ENCODE data around the gene RAPGEF6. TPM values are rescaled to one million over a fixed set of nuclear protein-coding genes. Genes with fewer than 3 reads are reported as not detected.

The RAPGEF6 gene
- polyA plus RNA-seq, 6 donors from 2014 or later, result 15.3 to 28.3 (median 23.3) TPM

DNA sequence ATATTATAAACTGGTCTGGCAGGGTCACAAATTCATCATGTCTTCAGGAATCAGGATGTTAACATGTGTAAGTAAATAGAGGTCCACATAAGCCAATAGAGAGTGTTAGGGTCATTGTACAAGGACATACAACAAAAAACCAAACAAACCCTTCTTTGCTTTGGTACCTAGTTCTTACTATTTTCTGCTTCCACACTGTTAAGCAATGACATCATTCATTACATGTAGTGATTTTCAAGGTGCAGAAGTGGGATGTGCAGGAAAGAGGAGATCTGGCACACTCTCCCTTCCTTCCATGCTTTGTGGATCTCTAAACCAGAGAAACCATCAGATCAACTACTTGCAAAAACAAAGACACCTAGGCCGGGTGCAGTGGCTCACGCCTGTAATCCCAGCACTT, 184.1 kb downstream of the RAPGEF6 start:
- peaks cover 0 to 8% (median 6%) of the 10 kb centered on the region in 3 donors for H3K4me1 Mint-ChIP-seq
- H3K9me3 Mint-ChIP-seq, result no peaks in the 10 kb centered on the region
- no peak overlapping the region for H3K4me3 Mint-ChIP-seq
- ATAC-seq (ENCODE audit: low read depth in 2 of 2) (no peak), DNase-seq (no peak)
- H3K27me3 Mint-ChIP-seq, result no peaks in the 10 kb centered on the region
- H3K27ac Mint-ChIP-seq, result peak overlapping the region in 1 of 6 donors; percentile 39
- peaks cover 18 to 36% of the 10 kb centered on the region in 2 donors for H3K36me3 Mint-ChIP-seq

DNA sequence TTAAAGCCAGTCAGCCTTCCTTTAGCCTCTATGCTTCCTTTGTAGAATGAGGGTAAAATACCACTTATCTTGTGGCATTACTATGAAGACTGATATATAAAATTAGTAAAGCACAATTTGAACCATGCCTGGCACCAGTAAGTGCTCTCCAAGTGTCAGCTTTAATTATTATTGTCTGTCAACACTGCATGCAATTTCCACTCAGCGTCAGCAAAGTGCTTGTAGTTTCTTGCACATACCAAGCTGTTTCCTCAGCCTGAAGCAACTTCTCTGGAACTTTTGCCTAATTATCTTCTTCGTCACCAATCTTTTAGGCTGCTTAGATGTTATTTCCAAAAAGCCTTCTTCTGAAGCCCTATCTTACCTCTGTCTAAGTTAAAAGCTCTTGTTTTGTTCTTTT, 193.8 kb downstream of the RAPGEF6 start:
- ATAC-seq (ENCODE audit: low read depth in 2 of 2) (no peak), DNase-seq (no peak)
- no peaks in the 10 kb centered on the region for H3K9me3 Mint-ChIP-seq
- peaks cover 0 to 8% (median 0%) of the 10 kb centered on the region in 3 donors for H3K4me1 Mint-ChIP-seq
- no peak overlapping the region for H3K27ac Mint-ChIP-seq
- H3K4me3 Mint-ChIP-seq, result no peak overlapping the region
- H3K27me3 Mint-ChIP-seq, result no peaks in the 10 kb centered on the region
- H3K36me3 Mint-ChIP-seq, result peaks cover 17 to 40% of the 10 kb centered on the region in 2 donors

DNA sequence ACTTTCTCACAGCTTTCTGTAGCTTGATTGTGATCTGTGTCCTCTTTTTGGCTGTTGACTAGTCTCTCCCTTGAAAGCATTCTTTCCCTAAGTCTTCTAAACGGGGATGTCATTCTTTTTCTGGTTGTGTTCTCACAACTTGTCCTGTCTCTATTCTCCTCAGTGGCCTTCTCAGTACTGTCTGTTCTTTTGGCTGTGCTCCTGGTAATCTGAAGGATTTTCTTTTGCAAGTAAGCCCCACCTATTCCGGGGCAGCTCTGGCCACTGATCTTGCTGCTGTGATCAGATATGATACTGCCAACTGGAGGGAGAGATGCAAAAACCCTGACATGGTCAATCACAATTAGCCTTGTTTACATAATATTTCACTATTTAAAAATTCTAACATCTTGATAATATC, 198.9 kb downstream of the RAPGEF6 start:
- H3K9me3 Mint-ChIP-seq, result no peaks in the 10 kb centered on the region
- no peak overlapping the region for H3K4me3 Mint-ChIP-seq
- H3K27me3 Mint-ChIP-seq, result no peaks in the 10 kb centered on the region
- peaks cover 30 to 36% of the 10 kb centered on the region in 2 donors for H3K36me3 Mint-ChIP-seq
- peak overlapping the region in 4 of 6 donors; percentile 7 to 85 (median 36) for H3K27ac Mint-ChIP-seq
- no peak for ATAC-seq (ENCODE audit: low read depth in 2 of 2)
- H3K4me1 Mint-ChIP-seq, result peaks cover 0 to 4% (median 0%) of the 10 kb centered on the region in 3 donors
- DNase-seq, result no peak

DNA sequence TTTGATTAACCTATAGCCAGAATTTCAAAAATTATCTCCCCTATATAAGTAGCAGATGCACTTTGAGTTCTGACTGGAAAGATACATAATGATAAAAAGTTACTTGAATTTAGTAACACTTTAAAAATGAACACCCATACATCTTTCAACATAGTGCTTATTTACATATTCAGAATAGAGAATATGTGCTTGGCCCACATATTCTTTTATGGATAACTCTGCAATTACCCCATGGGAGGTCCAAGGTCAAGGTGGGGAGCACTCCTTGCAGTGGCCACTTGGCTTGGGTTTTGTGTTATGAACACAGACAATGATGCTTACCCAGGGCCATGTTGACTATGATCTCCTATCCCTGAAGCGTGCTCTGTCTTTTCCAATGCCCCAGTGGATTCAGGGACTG, 201.9 kb downstream of the RAPGEF6 start:
- H3K36me3 Mint-ChIP-seq, result peaks cover 22 to 32% of the 10 kb centered on the region in 2 donors
- peak overlapping the region in 3 of 6 donors; percentile 31 to 67 (median 44) for H3K27ac Mint-ChIP-seq
- H3K27me3 Mint-ChIP-seq, result no peaks in the 10 kb centered on the region
- DNase-seq (no peak), ATAC-seq (ENCODE audit: low read depth in 2 of 2) (no peak)
- no peaks in the 10 kb centered on the region for H3K9me3 Mint-ChIP-seq
- H3K4me3 Mint-ChIP-seq, result no peak overlapping the region
- H3K4me1 Mint-ChIP-seq, result no peaks in the 10 kb centered on the region

DNA sequence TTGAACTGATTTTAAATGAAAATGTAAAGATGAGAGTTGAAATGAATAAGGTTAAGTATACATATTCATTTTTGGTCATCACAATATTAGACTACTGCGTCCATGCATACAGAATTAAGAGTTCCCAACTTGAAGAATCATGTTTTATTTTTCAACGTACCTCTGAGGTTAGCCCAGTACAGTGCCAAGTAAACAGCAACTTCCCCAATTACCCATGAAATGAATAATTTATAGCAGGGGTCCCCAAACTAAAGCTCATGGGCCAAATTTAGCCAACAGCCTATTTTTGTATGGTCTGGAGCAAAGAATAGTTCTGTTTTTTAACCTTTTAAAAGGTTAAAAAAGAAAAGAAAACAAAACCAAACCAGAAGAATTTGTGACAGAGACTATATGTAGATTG, 203.2 kb downstream of the RAPGEF6 start:
- no peak overlapping the region for H3K4me3 Mint-ChIP-seq
- DNase-seq, result no peak
- H3K9me3 Mint-ChIP-seq, result no peaks in the 10 kb centered on the region
- ATAC-seq (ENCODE audit: low read depth in 2 of 2), result no peak
- no peaks in the 10 kb centered on the region for H3K27me3 Mint-ChIP-seq
- H3K27ac Mint-ChIP-seq, result no peak overlapping the region
- peaks cover 22 to 37% of the 10 kb centered on the region in 2 donors for H3K36me3 Mint-ChIP-seq
- no peaks in the 10 kb centered on the region for H3K4me1 Mint-ChIP-seq

- ATAC-seq (ENCODE audit: low read depth in 2 of 2), result no peak
- Mint-ChIP-seq H3K27ac (peak overlapping the region in 2 of 6 donors; percentile 30 to 52), H3K4me3 (no peak overlapping the region), H3K27me3 (no peaks in the 10 kb centered on the region), H3K36me3 (peaks cover 15 to 36% of the 10 kb centered on the region in 2 donors), H3K4me1 (no peaks in the 10 kb centered on the region), H3K9me3 (no peaks in the 10 kb centered on the region)
- no peak for DNase-seq
Observed at GRCh38 chr5:131430794-131431193, 204.2 kb downstream of the RAPGEF6 start.

DNA sequence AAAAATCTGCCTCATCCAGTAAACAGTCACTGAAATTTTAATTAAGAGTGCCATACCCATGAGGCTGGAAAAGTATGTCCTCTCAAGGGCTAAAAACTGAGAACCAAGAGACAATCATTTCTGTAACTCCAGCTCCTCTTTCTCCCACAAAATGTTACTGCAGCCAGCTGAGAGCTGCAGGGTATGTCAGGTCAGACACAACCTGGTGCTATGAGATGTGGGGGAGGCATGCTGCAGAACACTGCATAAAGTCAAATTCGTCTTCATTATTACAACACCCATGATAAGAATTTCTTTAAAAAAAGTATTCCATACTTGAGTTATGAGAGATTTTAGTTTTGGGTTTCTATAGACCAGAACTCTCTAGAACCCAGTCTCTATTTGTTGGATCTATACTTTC, 209.0 kb downstream of the RAPGEF6 start:
- Mint-ChIP-seq H3K4me1 (no peaks in the 10 kb centered on the region), H3K4me3 (no peak overlapping the region), H3K9me3 (no peaks in the 10 kb centered on the region), H3K27ac (peak overlapping the region in 2 of 6 donors; percentile 47 to 86), H3K27me3 (no peaks in the 10 kb centered on the region), H3K36me3 (peaks cover 0 to 27% of the 10 kb centered on the region in 2 donors)
- DNase-seq, result no peak
- no peak for ATAC-seq (ENCODE audit: low read depth in 2 of 2)

DNA sequence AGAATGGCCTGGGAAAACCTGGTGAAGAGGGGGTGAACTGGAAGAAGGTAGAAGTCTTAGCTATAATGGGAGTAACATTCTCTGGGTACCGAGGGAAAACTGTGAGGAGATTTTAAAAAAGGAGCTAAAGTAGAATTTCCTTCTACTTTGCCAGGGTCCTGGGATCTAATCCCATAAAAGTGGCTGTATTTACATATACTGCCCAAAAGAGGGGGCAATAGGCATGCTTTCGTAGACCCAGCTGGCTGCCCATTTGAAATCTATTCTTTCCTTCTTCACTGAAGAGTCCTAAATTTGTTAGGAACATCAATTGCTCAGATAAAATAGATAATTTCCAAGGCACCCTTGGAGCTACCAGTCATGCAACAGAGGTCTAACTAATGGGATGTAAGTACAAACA, 212.0 kb downstream of the RAPGEF6 start:
- no peaks in the 10 kb centered on the region for H3K9me3 Mint-ChIP-seq
- no peaks in the 10 kb centered on the region for H3K27me3 Mint-ChIP-seq
- no peak for ATAC-seq (ENCODE audit: low read depth in 2 of 2)
- H3K36me3 Mint-ChIP-seq, result peaks cover 0 to 17% of the 10 kb centered on the region in 2 donors
- no peak overlapping the region for H3K4me3 Mint-ChIP-seq
- H3K4me1 Mint-ChIP-seq, result peaks cover 0 to 5% (median 0%) of the 10 kb centered on the region in 3 donors
- peak overlapping the region in 2 of 6 donors; percentile 28 to 86 for H3K27ac Mint-ChIP-seq
- DNase-seq, result no peak

GRCh38 chr5:131419877-131420276, 215.2 kb downstream of the RAPGEF6 start:
- H3K36me3 Mint-ChIP-seq, result peaks cover 0 to 3% of the 10 kb centered on the region in 2 donors
- H3K27ac Mint-ChIP-seq, result peak overlapping the region in 3 of 6 donors; percentile 16 to 69 (median 47)
- DNase-seq (no peak), ATAC-seq (ENCODE audit: low read depth in 2 of 2) (no peak)
- H3K27me3 Mint-ChIP-seq, result no peaks in the 10 kb centered on the region
- H3K4me3 Mint-ChIP-seq, result no peak overlapping the region
- H3K4me1 Mint-ChIP-seq, result peaks cover 11 to 30% (median 18%) of the 10 kb centered on the region in 3 donors
- H3K9me3 Mint-ChIP-seq, result peaks cover 0 to 2% (median 0%) of the 10 kb centered on the region in 7 donors

GRCh38 chr5:131418846-131419245, 216.2 kb downstream of the RAPGEF6 start:
- no peaks in the 10 kb centered on the region for H3K27me3 Mint-ChIP-seq
- H3K36me3 Mint-ChIP-seq, result peaks cover 0 to 3% of the 10 kb centered on the region in 2 donors
- no peak for ATAC-seq (ENCODE audit: low read depth in 2 of 2)
- peaks cover 0 to 2% (median 0%) of the 10 kb centered on the region in 7 donors for H3K9me3 Mint-ChIP-seq
- DNase-seq, result no peak
- peaks cover 18 to 37% (median 25%) of the 10 kb centered on the region in 3 donors for H3K4me1 Mint-ChIP-seq
- no peak overlapping the region for H3K4me3 Mint-ChIP-seq
- H3K27ac Mint-ChIP-seq, result no peak overlapping the region

DNA sequence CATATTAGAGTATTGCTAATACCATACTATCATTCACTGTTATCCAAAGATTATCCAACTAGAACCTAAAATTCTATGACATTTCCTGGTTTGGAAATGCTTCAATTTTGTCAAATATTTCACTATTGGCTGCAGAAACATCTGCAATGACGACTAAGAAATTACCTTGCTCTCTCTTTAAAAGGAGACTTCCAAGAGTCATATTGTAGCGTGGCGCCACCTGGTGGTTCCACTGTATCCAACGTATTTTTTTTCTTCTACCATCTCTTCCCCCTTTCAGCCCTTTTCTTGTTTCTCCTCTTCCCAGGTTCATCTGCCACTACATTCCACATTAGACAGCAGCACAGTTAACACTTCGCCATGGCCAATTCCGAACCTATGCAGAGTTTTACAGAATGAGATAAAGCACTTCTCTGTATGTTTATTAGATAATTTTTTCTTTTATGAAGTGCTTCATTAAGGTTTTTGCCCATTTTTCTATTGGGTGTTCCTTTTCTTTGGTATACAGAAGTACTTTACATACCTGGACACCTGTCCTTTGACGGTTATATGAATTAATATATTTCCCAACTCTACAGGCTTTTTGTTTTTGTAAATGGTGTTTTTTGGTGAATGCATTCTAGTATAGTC, 217.7 kb downstream of the RAPGEF6 start:
- Mint-ChIP-seq H3K27ac (peak overlapping the region in 3 of 6 donors; percentile 1 to 48 (median 24)), H3K4me1 (peaks cover 19 to 38% (median 27%) of the 10 kb centered on the region in 3 donors), H3K4me3 (peak overlapping the region in 5 of 8 donors; percentile 1 to 54 (median 34)), H3K36me3 (peaks cover 0 to 3% of the 10 kb centered on the region in 2 donors), H3K27me3 (no peaks in the 10 kb centered on the region), H3K9me3 (peaks cover 0 to 2% (median 0%) of the 10 kb centered on the region in 7 donors)
- DNase-seq (peak; percentile 62), ATAC-seq (ENCODE audit: low read depth in 2 of 2) (peak; percentile 65 to 67)

GRCh38 chr5:131416729-131417128, 218.3 kb downstream of the RAPGEF6 start:
- H3K9me3 Mint-ChIP-seq, result peaks cover 0 to 2% (median 0%) of the 10 kb centered on the region in 7 donors
- H3K27me3 Mint-ChIP-seq, result no peaks in the 10 kb centered on the region
- peaks cover 0 to 3% of the 10 kb centered on the region in 2 donors for H3K36me3 Mint-ChIP-seq
- ATAC-seq (ENCODE audit: low read depth in 2 of 2) (peak; percentile 68 to 76), DNase-seq (peak; percentile 13)
- peak overlapping the region in 6 of 8 donors; percentile 1 to 51 (median 33) for H3K4me3 Mint-ChIP-seq
- H3K27ac Mint-ChIP-seq, result peak overlapping the region in 2 of 6 donors; percentile 24 to 48
- H3K4me1 Mint-ChIP-seq, result peaks cover 19 to 38% (median 27%) of the 10 kb centered on the region in 3 donors

GRCh38 chr5:131413605-131414559, 221.1 kb downstream of the RAPGEF6 start:
- H3K27ac Mint-ChIP-seq, result peak overlapping the region; percentile 3 to 82 (median 76)

More at GRCh38 chr5:131413605-131414559, 221.1 kb downstream of the RAPGEF6 start:
- Mint-ChIP-seq H3K36me3 (peaks cover 0 to 14% of the 10 kb centered on the region in 2 donors), H3K4me3 (peak overlapping the region in 1 of 8 donors; percentile 30), H3K27me3 (no peaks in the 10 kb centered on the region), H3K9me3 (peaks cover 0 to 3% (median 0%) of the 10 kb centered on the region in 7 donors), H3K4me1 (peaks cover 19 to 33% (median 27%) of the 10 kb centered on the region in 3 donors)
- DNase-seq, result no peak
- peak; percentile 20 to 29 for ATAC-seq (ENCODE audit: low read depth in 2 of 2)
